Measurements from ENCODE around the gene SLC6A11.

The SLC6A11 gene

GRCh38 chr3:10972072-10972782 lies 156.2 kb downstream of the SLC6A11 start:
- H3K4me3 ChIP-seq (ENCODE audit: low read depth, low read length) = no peak overlapping the region
- DNase-seq (ENCODE audit: low read depth) = no peak
- no peak for TF ChIP-seq CTCF (IDR thresholded peaks at IDR 0.05; ENCODE audit: control insufficient read depth, extremely low read depth, insufficient read depth)

- no peak for DNase-seq (ENCODE audit: low read depth)
- H3K4me3 ChIP-seq (ENCODE audit: low read depth, low read length) = no peak overlapping the region
- TF ChIP-seq CTCF (IDR thresholded peaks at IDR 0.05; ENCODE audit: control insufficient read depth, extremely low read depth, insufficient read depth) = peak; percentile 19
Observed at GRCh38 chr3:10973046-10973595, 157.1 kb downstream of the SLC6A11 start.

GRCh38 chr3:10974131-10974530 lies 158.1 kb downstream of the SLC6A11 start:
- no peak overlapping the region for H3K4me3 ChIP-seq (ENCODE audit: low read depth, low read length)
- TF ChIP-seq CTCF (IDR thresholded peaks at IDR 0.05; ENCODE audit: control insufficient read depth, extremely low read depth, insufficient read depth) = no peak
- no peak for DNase-seq (ENCODE audit: low read depth)

- TF ChIP-seq CTCF (IDR thresholded peaks at IDR 0.05; ENCODE audit: control insufficient read depth, extremely low read depth, insufficient read depth) = no peak
Observed at GRCh38 chr3:10974746-10975375, 158.8 kb downstream of the SLC6A11 start.

GRCh38 chr3:10975695-10976234 lies 159.7 kb downstream of the SLC6A11 start:
- no peak overlapping the region for H3K4me3 ChIP-seq (ENCODE audit: low read depth, low read length)
- no peak for DNase-seq (ENCODE audit: low read depth)
- TF ChIP-seq CTCF (IDR thresholded peaks at IDR 0.05; ENCODE audit: control insufficient read depth, extremely low read depth, insufficient read depth) = no peak

More at GRCh38 chr3:10974746-10975375, 158.8 kb downstream of the SLC6A11 start:
- no peak overlapping the region for H3K4me3 ChIP-seq (ENCODE audit: low read depth, low read length)
- DNase-seq (ENCODE audit: low read depth) = no peak

GRCh38 chr3:10976770-10977169 lies 160.7 kb downstream of the SLC6A11 start:
- H3K4me3 ChIP-seq (ENCODE audit: low read depth, low read length) = no peak overlapping the region
- DNase-seq (ENCODE audit: low read depth) = no peak
- TF ChIP-seq CTCF (IDR thresholded peaks at IDR 0.05; ENCODE audit: control insufficient read depth, extremely low read depth, insufficient read depth) = no peak
